UCSD-AML1 (cell line): ENCODE data around the gene SMARCAL1.
"Not testable (repeated sequence)": the region's sequence is repeated elsewhere in the genome, so short reads cannot be mapped to it uniquely, and the experiment has no call there.

Experiments used
- DNase-seq: peaks from one replicate; lab custom pipeline; 2025; ENCODE audit not compliant: unreplicated experiment; lab: John Stamatoyannopoulos, UW

Gene SMARCAL1

DNA sequence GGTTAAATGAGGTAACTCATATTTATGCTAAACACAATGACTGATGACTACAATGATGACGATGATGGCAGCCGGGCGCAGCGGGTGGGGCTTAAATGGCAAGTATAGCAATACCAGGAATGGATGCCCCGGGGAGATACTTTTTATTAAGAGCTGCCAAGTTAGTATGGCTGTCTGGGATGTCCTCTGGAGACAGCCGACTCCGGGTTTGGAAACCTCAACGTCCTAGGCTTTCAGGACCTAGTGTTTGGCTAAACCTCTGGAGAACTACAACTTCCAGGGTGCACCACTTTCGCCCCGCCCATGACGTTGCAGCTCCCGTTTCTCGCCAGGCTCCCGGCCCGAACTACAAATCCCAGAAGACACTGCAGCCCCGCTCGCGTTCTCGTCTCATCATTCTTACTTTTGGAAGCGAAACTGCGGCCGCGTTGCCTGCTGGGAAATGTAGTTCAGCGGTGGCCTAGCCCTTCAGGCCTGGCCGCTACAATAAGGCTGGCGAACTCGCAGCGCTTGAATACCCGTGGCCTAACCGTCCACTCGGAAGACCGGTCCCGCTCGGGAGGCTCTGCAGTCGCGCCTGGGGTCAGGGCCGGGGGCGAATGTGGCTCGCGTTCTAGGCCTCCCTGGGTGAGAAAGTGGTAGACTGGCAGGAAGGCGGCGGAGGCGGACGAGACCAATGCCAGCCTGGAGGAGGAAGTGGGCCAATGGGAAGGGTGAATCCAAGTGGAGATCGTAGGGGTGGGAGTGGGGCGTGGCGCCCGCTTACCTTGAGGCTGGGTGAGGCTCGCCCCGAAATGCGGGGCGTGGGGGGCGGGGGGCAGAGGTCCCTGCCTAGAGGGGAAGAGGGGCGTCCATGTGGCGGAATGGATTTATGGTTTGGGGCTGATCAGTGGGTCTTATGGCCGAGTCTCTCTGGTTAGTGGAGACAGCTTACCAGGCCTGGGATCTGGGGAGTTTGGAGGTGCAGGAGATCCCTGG lies at the start of gene SMARCAL1:
TSS of gene SMARCAL1 (plus strand) at position 463 of the 978 bp plus-strand sequence. CDS start 2,221 bp downstream, outside the sequence.
- DNase-seq, result peak; percentile 98

DNA sequence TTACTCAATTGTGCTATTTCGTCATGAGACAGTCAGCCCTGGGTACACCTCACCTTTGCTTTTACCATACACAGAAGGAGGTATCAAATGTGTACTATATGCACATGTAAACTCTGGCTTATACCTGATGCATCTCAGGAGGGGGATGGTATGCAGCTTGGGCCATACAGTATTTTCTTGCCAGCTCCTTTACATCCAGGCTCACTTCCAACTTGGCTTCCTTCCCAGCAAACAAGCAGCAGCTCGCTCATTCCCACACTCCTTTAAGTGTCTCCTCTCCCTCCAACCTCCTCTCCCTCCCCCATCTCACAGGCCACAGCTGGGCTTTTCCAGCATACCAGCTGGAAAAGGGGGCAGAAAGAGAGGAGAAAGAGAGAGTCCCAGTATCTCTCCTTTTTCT lies 49.6 kb upstream of the SMARCAL1 start:
- no peak for DNase-seq

DNA sequence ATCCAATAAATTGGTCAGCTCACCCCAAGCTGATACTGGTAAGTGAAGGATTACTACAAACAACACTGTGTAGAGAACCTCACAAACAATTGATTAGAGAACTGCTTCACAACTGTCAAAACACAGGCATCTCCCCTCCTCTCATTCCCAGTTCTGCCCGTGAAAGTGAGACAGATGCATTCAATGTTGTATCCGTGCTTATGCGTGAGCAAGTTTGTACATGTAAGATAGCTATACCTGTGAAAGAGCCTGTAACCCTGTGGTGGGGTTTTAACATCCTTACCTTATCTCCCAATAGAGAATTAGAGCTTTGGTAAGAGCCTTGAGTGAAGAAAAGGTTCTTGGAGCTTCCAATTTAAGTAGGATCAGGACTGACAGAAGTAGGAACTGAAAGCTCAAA lies 49.1 kb upstream of the SMARCAL1 start:
- no peak for DNase-seq

DNA sequence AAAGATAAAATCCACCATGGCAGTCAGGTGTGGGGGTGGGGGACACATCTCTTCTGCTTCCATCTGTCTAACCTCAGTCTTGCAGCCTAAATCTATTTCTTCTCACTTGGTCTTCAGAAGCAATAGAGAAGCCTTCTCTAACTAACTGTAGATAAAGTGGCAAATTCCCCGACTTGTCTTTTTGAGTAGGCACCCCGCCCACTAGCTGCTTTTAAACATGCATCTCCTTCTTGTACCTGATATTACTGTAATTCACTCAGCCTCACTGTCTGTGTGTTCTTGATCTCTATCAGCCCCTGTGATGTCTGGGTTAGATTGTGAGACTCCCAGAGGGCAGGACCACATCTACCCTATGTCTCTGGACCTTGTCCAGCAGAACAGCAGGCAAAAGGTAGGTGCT lies 46.8 kb upstream of the SMARCAL1 start:
- no peak for DNase-seq

DNA sequence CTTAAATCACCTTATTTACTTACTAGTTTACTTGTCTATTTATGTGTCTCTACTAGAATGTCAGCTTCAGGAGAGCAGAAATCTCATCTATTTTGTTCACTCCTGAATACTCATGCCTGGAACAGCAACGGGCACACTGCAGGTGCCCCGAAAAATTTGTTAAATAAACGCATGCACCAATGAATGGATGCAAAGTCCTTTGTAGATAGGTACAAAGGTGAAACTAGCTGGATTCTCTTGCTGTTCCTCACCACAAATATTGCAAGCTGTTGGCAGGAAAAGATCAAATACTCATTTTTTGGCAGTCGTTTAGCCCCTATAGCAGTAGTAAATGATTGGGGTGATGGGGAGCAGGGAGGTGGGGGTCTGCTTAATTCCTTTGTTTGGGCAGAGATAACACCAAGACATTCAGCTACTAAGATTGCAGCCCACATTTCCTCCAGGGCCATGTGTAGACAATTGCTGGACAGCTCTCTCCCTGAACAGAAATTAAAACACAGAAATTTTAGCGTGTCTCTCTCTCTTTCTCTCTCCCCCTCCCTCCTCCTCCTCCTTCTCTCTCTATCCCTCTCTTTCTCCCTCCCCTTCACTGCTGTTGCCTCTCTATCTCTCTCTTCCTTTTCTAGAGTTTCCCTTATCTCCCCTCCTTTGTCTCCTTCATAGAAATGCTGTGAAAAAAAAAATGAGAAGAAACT lies 45.4 kb upstream of the SMARCAL1 start:
- DNase-seq, result no peak

DNA sequence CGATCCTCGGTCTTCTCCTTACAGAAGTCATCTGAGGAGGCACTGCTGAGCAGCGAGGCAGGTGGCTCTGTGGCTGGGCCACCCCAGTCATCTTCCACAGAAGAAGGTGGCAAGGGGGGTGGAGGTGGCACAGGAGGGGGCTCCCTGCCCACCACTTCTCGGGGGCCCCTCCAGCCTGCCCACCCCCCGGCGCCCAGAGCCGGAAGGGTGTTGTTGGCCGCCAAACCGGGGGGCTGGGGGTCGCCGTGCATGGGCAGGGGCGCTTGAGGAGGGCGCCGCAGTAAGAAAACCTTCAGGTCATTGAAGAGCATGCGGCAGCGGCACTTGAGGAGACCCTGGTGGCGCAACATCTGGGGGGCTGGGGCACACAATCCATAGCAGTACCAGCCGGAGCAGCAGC lies 42.5 kb upstream of the SMARCAL1 start:
- no peak for DNase-seq

DNA sequence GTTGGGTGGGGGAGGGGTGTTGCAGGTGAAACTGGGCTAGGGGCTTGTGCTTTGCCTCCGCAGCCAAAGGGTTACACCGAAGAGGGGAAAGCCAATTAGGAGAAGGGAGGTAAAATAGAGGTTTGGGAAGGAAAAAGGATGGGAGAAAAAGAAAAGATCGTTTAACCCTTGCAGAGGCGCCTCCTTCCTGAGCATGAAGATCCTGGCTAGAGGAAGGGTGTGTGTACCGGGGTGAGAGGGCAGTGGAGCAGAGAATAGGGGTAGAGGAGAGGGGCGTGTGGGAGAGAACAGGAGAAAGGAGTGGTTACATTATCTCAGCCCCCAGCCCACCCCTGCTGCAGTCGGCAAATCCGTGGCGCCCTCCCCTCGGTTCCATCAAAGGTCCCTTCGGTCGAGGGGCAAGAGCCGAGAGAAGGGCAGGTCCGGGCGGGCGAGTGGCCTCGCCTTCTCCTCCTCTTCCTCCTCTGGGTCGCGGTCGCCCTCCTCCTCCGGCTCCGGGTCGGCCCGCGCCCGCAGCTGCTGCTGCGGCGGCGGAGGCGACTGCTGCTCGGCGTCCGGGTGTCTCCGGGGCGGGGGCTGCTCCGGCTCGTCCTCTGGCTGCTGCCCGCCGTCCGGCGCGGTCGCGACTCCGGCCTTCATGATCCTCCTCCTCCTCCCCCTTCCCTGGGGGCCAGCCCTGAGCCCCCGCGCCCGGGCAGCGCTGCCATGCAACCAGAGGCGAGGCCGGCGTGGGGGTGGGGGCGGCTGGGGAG lies 41.1 kb upstream of the SMARCAL1 start:
- no peak for DNase-seq

DNA sequence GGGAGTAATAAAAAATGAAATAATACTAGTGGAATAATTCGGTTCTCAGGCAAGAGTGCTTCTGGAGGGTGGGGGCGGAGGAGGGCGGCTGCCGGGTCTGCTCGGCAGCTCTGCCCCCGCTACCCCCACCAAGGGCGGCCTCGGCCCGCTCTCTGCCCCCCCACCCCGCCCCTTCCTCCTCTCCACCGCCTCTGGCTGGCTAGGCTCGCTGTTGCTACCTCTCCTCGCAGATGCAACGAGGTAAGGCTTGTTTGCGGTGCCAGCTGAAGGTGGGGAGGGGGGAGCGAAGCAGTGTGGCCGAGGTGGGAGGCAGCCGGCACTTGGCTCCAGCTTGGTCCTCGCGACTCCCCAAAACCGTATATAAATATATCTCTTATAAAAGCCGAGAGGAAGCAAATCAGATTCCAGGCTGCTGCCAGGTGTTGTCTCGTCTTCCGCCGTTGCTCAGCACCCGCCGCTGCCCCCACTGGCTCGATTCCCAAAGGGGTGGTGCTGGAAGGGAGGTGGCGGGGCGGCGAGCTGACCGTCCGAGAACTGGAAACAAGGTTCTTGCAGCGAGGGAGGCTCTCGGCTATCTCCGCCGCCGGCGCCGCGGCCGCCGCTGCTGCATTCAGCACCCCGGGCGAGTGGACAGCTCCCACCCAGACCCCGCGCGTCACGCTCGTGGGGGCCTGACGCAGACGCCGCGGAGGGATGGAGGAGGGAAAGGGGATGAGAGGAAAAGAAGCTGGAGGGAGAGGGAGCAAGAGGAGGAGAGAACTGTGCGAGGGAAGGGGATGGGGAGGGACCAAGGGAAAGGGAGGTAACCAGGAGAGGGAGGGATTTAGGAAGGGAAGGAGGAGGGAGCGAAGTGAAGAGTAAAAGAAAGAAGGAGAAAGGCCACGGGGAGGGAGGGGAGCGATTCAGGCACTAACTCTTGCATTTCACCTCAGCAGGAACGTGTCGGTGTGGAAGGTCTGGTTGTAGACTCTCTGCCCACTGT lies 40.3 kb upstream of the SMARCAL1 start, which contains the start of gene MARCHF4:
TSS of gene MARCHF4 (minus strand) at position 763 of the 982 bp plus-strand sequence. CDS start 2,223 bp downstream, outside the sequence.
- peak; percentile 64 for DNase-seq

DNA sequence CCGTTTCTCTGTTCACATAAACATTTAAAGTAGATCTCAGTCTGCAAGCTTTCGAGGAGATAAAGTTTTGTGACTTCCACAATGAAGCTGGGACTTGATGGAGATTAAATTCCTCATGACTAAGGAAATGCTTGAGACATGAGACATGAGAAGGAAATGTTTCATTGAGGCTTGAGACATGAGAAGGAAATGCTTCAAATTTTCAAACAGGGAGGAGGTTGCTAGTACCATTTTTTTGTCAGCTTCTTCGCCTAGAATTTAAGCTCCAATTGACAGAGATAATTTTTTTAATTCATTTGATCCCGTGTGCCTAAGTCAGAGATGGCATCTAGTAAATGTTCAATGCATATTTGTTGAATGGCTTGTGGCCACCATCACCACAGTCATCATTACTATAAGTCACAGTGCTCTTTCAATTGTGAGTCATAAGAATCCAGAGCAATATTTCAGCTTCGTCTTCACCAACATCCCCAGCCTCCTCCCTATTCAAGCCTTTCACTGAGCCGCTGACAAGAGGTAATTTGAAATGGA lies 39.5 kb upstream of the SMARCAL1 start:
- DNase-seq, result no peak

DNA sequence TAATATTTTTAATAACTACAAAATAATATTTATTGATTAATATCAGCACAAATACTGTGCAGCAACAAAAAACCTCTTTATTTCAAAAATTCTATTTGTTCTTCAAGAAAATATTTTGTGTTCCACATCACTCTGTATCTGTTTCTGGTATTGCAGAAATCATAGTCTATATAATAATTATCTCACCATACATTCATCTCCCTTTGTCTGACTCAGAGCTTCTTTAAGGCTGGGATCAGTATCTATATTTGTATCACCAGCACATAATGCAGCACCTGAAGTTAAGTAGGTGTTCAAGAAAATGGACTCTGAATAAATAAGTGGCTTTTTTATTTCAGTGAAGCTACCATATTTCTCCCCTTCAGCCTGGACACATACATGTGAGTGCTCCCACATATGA lies 38.4 kb upstream of the SMARCAL1 start:
- DNase-seq, result no peak

DNA sequence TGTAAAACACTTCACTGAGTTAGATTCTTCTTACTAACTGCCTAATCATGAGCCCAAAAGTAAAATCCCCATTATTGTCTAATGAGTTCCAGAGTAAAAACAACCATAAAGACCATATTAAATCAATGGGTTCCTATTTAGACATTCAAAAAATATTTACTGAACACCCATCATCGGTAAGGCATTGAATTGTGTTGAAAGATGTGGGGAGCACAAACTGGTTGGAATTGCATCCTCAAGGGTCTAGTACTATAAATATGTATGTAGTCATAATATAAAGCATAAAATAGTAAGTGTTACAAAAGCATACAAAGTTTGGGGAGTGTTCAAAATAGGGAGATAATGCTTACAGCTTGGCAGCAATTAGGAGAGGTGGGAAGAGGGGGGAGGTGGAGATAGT lies 37.0 kb upstream of the SMARCAL1 start:
- DNase-seq, result no peak

DNA sequence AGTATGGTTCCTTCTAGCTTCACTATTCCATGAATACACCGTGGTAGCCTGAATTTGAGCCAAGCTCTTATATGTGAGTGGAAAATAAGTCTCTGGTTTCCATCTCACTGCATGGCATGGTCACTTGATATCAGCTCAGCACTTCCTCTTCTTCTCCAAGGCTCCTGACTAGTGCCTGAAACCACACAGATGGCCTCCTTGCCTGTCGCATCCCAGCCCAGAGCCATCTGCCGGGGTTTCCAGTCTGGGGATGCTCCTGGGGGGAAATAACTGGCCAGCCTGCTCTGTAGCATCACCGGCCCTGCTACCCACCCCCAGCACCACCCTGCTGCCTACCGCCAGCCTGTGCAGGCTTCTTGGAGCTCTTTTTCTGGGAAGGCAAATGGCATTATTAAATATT lies 32.3 kb upstream of the SMARCAL1 start:
- no peak for DNase-seq

DNA sequence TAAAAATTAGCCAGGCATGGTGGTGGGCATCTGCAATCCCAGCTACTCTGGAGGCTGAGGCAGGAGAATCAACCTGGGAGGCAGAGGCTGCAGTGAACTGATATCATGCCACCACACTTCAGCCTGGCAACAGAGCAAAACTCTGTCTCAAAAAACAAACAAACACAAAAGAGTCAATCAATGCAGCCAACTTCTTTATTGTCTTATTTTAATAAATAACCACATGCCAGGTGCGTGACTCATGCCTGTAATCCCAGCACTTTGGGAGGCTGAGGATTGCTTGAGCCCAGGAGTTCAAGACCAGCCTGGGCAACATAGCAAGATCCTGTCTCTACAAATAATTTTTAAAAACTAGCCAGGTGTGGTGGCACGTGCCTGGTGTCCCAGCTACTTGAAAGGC lies 27.9 kb upstream of the SMARCAL1 start:
- DNase-seq, result not testable (repeated sequence)

DNA sequence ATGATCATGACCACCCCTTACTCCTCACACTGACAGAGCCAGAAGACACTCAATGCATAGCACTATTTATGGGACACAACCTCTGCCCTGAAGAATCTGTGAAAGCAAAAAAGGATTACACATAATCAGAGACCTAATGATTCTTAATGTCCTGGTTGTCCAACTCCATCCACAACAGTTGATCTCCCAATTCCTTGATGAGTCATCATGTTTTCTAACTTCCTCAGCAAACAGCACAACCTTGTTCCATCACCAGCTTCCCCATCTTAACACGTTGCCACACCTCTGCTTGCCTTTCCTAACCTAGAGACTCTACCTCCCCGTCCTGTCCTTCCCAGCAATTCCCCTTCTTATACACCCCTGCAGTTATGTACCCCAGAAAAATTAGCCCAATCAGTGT lies 26.8 kb upstream of the SMARCAL1 start:
- no peak for DNase-seq

DNA sequence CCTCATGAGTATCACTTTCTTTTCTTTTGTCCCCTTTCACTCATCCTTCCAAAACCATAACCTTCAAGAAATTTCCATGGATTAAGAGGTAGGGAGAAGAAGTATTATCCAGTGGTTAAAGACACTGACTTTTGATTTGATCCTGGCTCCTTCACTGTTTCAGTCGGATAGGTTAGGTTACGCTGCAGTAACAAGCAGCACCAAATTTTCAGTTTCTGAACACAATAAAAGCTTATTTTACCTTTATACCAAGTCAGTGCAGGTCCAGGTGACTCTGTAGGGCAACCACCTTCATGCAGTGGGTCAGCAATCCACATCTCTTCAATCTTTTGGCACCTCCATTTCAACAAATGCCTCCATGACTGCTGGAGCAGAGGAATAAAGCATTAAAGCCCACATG lies 25.0 kb upstream of the SMARCAL1 start:
- DNase-seq, result no peak

DNA sequence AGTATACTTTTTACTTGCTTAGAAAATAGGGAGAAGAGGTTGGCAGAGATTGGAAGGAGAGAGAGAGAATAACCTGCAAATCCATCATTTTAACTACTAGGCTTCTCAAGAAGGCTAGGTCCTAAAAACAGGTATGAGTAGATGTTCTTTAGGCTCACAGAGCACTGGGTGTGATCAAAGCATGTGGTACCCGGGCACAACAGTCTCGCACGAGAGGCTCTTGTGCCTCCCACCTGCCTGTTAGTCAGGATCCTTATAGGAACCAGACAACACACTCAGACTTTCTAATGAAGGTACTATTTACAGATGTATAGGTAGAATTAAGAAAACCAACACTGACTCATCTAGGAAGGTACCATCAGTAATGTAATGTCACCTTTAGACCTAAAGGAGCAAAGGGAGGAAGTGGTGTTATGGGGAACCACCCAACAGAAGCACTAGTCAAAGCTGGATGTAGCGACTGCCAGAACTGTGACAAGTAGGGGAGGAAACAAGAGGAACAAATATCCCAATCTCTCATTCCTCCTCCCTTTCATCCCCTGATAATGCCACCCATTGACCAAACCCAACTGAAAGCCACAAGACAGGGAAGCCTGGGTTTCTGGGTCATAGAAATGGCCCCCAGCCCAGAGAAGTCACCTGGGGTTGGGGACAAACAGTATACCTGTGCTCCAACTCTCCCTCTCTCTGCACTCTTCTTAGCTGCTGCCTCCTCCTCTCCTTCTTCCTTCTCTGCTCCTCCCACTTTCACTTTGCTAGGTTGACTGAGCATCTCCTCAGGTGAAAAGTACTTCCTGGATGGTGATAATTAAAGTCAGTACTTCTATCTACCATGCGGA lies 24.0 kb upstream of the SMARCAL1 start:
- DNase-seq, result no peak

DNA sequence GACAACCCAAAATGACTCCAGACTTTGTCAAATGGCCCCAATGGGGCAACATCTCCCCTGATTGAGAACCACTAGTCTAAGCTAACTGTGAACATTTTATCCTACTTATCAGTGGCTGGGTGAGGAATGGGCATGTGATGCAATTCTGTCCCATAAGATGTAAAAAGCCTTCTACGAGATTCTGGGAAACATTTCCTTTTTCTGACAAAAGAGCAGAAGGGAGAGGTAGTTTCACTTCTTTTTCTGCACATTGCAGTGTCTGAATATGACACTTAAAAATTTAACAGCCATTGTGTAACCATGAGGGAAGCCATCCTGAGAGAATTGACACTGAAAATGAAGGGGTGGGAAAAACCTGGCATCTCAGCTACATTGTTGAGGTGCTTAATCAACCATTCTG lies 22.7 kb upstream of the SMARCAL1 start:
- DNase-seq, result no peak

DNA sequence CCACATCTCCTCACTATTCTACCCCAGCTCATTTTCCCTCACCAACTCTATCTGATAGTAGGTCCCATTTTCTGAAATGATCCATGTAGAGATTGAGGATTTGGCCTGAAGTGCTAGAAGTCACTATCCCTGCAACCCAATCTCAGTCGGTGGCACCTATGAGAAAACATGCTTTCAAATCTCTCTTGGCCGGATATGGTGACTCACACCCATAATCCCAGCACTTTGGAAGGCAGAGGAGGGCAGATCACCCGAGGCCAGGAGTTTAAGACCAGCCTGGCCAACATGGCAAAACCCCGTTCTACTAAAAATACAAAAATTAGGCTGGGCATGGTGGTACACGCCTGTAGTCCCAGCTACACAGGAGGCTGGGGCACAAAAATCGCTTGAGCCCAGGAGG lies 20.9 kb upstream of the SMARCAL1 start:
- DNase-seq, result no peak

DNA sequence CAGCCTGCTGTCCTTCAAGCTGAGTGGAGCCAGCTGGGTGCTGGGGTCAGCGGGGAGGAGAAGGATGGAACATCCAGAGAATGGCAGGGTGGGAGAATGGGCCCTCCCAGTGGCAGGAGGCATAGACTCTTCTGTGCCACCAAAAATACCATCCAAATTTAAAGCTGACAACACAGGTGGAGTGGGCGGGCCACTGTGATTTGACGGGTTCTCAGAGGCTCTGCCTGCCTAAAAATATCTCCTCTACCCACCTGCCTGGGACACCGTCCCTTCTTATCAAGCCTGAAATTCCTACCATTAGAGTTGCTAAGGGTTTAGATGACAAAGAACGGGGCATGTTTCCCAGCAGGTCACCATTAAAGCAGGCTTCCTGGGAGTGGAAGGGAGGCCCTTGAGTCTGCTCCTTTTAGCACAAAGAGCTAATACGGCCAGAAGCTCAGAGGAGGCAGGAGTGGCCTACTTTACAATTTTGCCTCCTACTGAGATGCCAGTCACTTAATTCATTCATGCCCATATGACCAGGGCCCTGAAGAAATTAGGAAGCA lies 20.2 kb upstream of the SMARCAL1 start:
- DNase-seq, result no peak
